HG03066 (cell line): ENCODE measurements around the gene CCDC142.
A peak's percentile ranks its signal among the peaks of the same experiment; 100 is the strongest.

Source experiments
- ATAC-seq: cut with Tn5 transposase; IDR thresholded peaks from one replicate; pipeline ENCODE4 v1.9.1; 2021; ENCODE audit warnings: low read depth; ENCODE audit not compliant: unreplicated experiment

CCDC142 gene

GRCh38 chr2:74514368-74515270 is 31.8 kb upstream of the CCDC142 start, which contains the start of gene TLX2:
Gene TLX2, plus strand, starts transcription at chr2:74514450. Its CDS starts 357 bp downstream, at chr2:74514807.
- no peak for ATAC-seq

- ATAC-seq: no peak
Observed at GRCh38 chr2:74513605-74514367, 31.0 kb upstream of the CCDC142 start.

GRCh38 chr2:74512744-74513604 is 30.2 kb upstream of the CCDC142 start:
- no peak for ATAC-seq

- ATAC-seq: no peak
Observed at GRCh38 chr2:74511104-74511989, 28.5 kb upstream of the CCDC142 start.

GRCh38 chr2:74510272-74510671 is 27.5 kb upstream of the CCDC142 start:
- no peak for ATAC-seq

- ATAC-seq: peak; percentile 17
Observed at GRCh38 chr2:74507926-74508520, 25.2 kb upstream of the CCDC142 start.

- ATAC-seq: peak; percentile 90
Observed at GRCh38 chr2:74507145-74507925, 24.5 kb upstream of the CCDC142 start, which contains the start of gene PCGF1. Gene PCGF1, minus strand, starts transcription at chr2:74507695. Its CDS starts 27 bp downstream, at chr2:74507668.

- no peak for ATAC-seq
Observed at GRCh38 chr2:74505448-74506246, 22.8 kb upstream of the CCDC142 start.

GRCh38 chr2:74504591-74504990 is 21.8 kb upstream of the CCDC142 start:
- ATAC-seq: no peak

- no peak for ATAC-seq
Observed at GRCh38 chr2:74503506-74504475, 21.0 kb upstream of the CCDC142 start.

- peak; percentile 43 for ATAC-seq
Observed at GRCh38 chr2:74502720-74503505, 20.1 kb upstream of the CCDC142 start.

- ATAC-seq: no peak
Observed at GRCh38 chr2:74502147-74502719, 19.4 kb upstream of the CCDC142 start.

GRCh38 chr2:74501335-74502071 is 18.7 kb upstream of the CCDC142 start:
- no peak for ATAC-seq

- ATAC-seq: no peak
Observed at GRCh38 chr2:74500578-74500946, 17.8 kb upstream of the CCDC142 start.
